A549 (cell line): ENCODE measurements around the gene TM4SF4. TPM values are rescaled to one million over a fixed set of nuclear protein-coding genes. Genes with fewer than 3 reads are reported as not detected.

Source experiments
- BCL3 ChIP-seq: fragments of >200 bp; sonication (Bioruptor Twin); formaldehyde crosslinking; IDR thresholded peaks from 3 replicates; pipeline ENCODE4 v1.6.1; 2016
- BHLHE40 ChIP-seq: IDR thresholded peaks from 2 replicates; pipeline ENCODE4 v1.6.1; 2012; ENCODE audit warnings: low read depth, low read length, inconsistent platforms
- CBX2 ChIP-seq: fragments of 200-600 bp; sonication (generic); IDR thresholded peaks from 2 replicates; pipeline ENCODE4 v1.6.1; 2016; ENCODE audit warnings: low read depth, mild to moderate bottlenecking, borderline replicate concordance
- CBX8 ChIP-seq: fragments of 200-600 bp; sonication (generic); IDR thresholded peaks from 2 replicates; pipeline ENCODE4 v1.6.1; 2016
- CEBPB ChIP-seq, 2 experiments: fragments of >200 bp in 1 of 2; sonication (Bioruptor Twin) in 1 of 2; formaldehyde crosslinking in 1 of 2; IDR thresholded peaks; 2 replicates each; pipeline ENCODE4 v1.6.1; 2012 to 2016
- CHD2 ChIP-seq: fragments of 150-350 bp; IDR thresholded peaks from 2 replicates; pipeline ENCODE4 v1.6.1; 2014; ENCODE audit warnings: low read length; ENCODE audit not compliant: partially characterized antibody
- CHD4 ChIP-seq: fragments of 200-600 bp; sonication (generic); IDR thresholded peaks from 2 replicates; pipeline ENCODE4 v1.6.1; 2016; ENCODE audit warnings: antibody characterized with exemption, mild to moderate bottlenecking, borderline replicate concordance
- CTCF ChIP-seq: fragments of >200 bp; sonication (Bioruptor Twin); formaldehyde crosslinking; IDR thresholded peaks from 3 replicates; pipeline ENCODE4 v1.5.1; 2016
- E2F6 ChIP-seq: IDR thresholded peaks from 2 replicates; pipeline ENCODE4 v1.6.1; 2012; ENCODE audit warnings: low read depth, borderline replicate concordance
- EHF ChIP-seq: fragments of 250-450 bp; sonication (Bioruptor Pico); IDR thresholded peaks from 2 replicates; pipeline ENCODE4 v1.5.0; 2020; ENCODE audit warnings: mild to moderate bottlenecking
- EHMT2 ChIP-seq: fragments of 200-600 bp; sonication (generic); IDR thresholded peaks from 2 replicates; pipeline ENCODE4 v1.6.1; 2016; ENCODE audit warnings: antibody characterized with exemption, low read depth, mild to moderate bottlenecking, moderate library complexity
- FOSB ChIP-seq: fragments of 250-450 bp; sonication (Bioruptor Pico); IDR thresholded peaks from 2 replicates; pipeline ENCODE4 v1.5.0; 2020; ENCODE audit warnings: mild to moderate bottlenecking, moderate library complexity
- FOSL2 ChIP-seq, 2 experiments: fragments of 450-650 bp in 1 of 2; fragments of >200 bp in 1 of 2; sonication (Bioruptor Twin) in 1 of 2; formaldehyde crosslinking; IDR thresholded peaks; 2 replicates each; pipeline versions ENCODE4 v1.5.0 to v1.6.1; 2016 to 2020; ENCODE audit warnings: mild to moderate bottlenecking in 1 of 2, moderate library complexity in 1 of 2
- FOXS1 ChIP-seq: fragments of 250-450 bp; sonication (Bioruptor Pico); IDR thresholded peaks from 2 replicates; pipeline ENCODE4 v1.5.0; 2020; ENCODE audit warnings: mild to moderate bottlenecking, moderate library complexity
- GATA3 ChIP-seq: IDR thresholded peaks from 2 replicates; pipeline ENCODE4 v1.6.1; 2012; ENCODE audit warnings: borderline replicate concordance
- HEYL ChIP-seq: fragments of 250-450 bp; sonication (Bioruptor Pico); IDR thresholded peaks from 2 replicates; pipeline ENCODE4 v1.8.0; 2021; ENCODE audit warnings: mild to moderate bottlenecking, moderate library complexity
- HOXB13 ChIP-seq: fragments of 250-450 bp; sonication (Bioruptor Pico); IDR thresholded peaks from 2 replicates; pipeline ENCODE4 v1.5.0; 2020; ENCODE audit warnings: low read depth, mild to moderate bottlenecking, moderate library complexity
- JUNB ChIP-seq: fragments of >200 bp; sonication (Bioruptor Twin); formaldehyde crosslinking; IDR thresholded peaks from 2 replicates; pipeline ENCODE4 v1.6.1; 2016
- KDM1A ChIP-seq: fragments of 200-600 bp; sonication (generic); IDR thresholded peaks from 2 replicates; pipeline ENCODE4 v1.6.1; 2016; ENCODE audit warnings: low read depth, mild to moderate bottlenecking
- KDM5A ChIP-seq: fragments of 200-600 bp; sonication (generic); IDR thresholded peaks from 2 replicates; pipeline ENCODE4 v1.6.1; 2016; ENCODE audit warnings: antibody characterized with exemption, mild to moderate bottlenecking
- MYC ChIP-seq: IDR thresholded peaks from 2 replicates; pipeline ENCODE4 v1.6.1; 2012; ENCODE audit warnings: mild to moderate bottlenecking, inconsistent platforms, low read length, improper control_type of control experiment, borderline replicate concordance
- NFE2L2 ChIP-seq: fragments of 150-350 bp; conservative IDR thresholded peaks from 2 replicates; pipeline ENCODE4 v1.6.1; 2014; ENCODE audit warnings: low read length
- NR3C1 ChIP-seq: fragments of >200 bp; sonication (Bioruptor Twin); formaldehyde crosslinking; IDR thresholded peaks from 3 replicates; pipeline ENCODE4 v1.6.1; 2017
- PHF8 ChIP-seq: fragments of 200-600 bp; sonication (generic); IDR thresholded peaks from 2 replicates; pipeline ENCODE4 v1.6.1; 2016; ENCODE audit warnings: low read depth, mild to moderate bottlenecking, antibody characterized with exemption, moderate library complexity, borderline replicate concordance
- POLR2A ChIP-seq: IDR thresholded peaks from 2 replicates; pipeline ENCODE4 v1.6.1; 2012; ENCODE audit warnings: mild to moderate bottlenecking, low read length
- RAD21 ChIP-seq, 2 experiments: fragments of >200 bp in 1 of 2; sonication (Bioruptor Twin) in 1 of 2; formaldehyde crosslinking in 1 of 2; IDR thresholded peaks in 1 of 2; conservative IDR thresholded peaks in 1 of 2; 2 replicates in 1 of 2; 3 replicates in 1 of 2; pipeline ENCODE4 v1.6.1; 2012 to 2018; ENCODE audit warnings: inconsistent platforms in 1 of 2
- RCOR1 ChIP-seq: fragments of 150-350 bp; IDR thresholded peaks from 2 replicates; pipeline ENCODE4 v1.6.1; 2014; ENCODE audit warnings: antibody characterized with exemption, low read length, low read depth
- RFX5 ChIP-seq: fragments of 450-650 bp; IDR thresholded peaks from 2 replicates; pipeline ENCODE4 v1.7.1; 2014; ENCODE audit warnings: antibody characterized with exemption, mild to moderate bottlenecking, moderate library complexity
- RNF2 ChIP-seq: fragments of 200-600 bp; sonication (generic); IDR thresholded peaks from 2 replicates; pipeline ENCODE4 v1.6.1; 2016; ENCODE audit warnings: low read depth, mild to moderate bottlenecking, antibody characterized with exemption, moderate library complexity, borderline replicate concordance
- SMC3 ChIP-seq: fragments of >200 bp; sonication (Bioruptor Twin); formaldehyde crosslinking; IDR thresholded peaks from 3 replicates; pipeline ENCODE4 v1.6.1; 2018; ENCODE audit warnings: inconsistent platforms
- SREBF2 ChIP-seq: fragments of 450-650 bp; IDR thresholded peaks from 2 replicates; pipeline ENCODE4 v1.6.1; 2014; ENCODE audit warnings: mild to moderate bottlenecking, moderate library complexity
- TFCP2L1 ChIP-seq: fragments of 250-450 bp; sonication (Bioruptor Pico); IDR thresholded peaks from 2 replicates; pipeline ENCODE4 v1.5.0; 2021; ENCODE audit warnings: mild to moderate bottlenecking
- TP53 ChIP-seq: fragments of 250-450 bp; sonication (Bioruptor Pico); IDR thresholded peaks from 2 replicates; pipeline ENCODE4 v1.5.0; 2021; ENCODE audit warnings: mild to moderate bottlenecking, moderate library complexity
- ZFP36 ChIP-seq: fragments of 450-650 bp; IDR thresholded peaks from 2 replicates; pipeline ENCODE4 v1.6.1; 2014; ENCODE audit warnings: borderline replicate concordance; ENCODE audit not compliant: partially characterized antibody
- ZSCAN20 ChIP-seq: fragments of 250-450 bp; sonication (Bioruptor Pico); IDR thresholded peaks from 2 replicates; pipeline ENCODE4 v1.8.0; 2022; ENCODE audit warnings: mild to moderate bottlenecking, moderate library complexity
- polyA plus RNA-seq, 4 experiments: library from polyadenylated mRNA; depleted of rRNA in 3 of 4; stranded (reverse); fragments of >200 nt; fragmentation: RNase III in 1 of 4; extraction: RNeasy Plus Mini Kit Qiagen cat#74134 plus additional on column Dnase treatment in 1 of 4; gene quantifications; 2 replicates in 3 of 4; 3 replicates in 1 of 4; pipeline ENCODE4 v1.2.3, GENCODE V29; 2011 to 2017
- TF ChIP-seq, protein P1 (sequence below): fragments of 250-450 bp; sonication (Bioruptor Pico); IDR thresholded peaks from 2 replicates; pipeline ENCODE4 v1.5.0; 2021; ENCODE audit warnings: mild to moderate bottlenecking, moderate library complexity, borderline replicate concordance
- TF ChIP-seq, protein P2 (sequence below): fragments of 150-350 bp; IDR thresholded peaks from 2 replicates; pipeline ENCODE4 v1.6.1; 2014; ENCODE audit warnings: low read depth, mild to moderate bottlenecking, low read length

TM4SF4 gene
- polyA plus RNA-seq, 2 of the 4 experiments (the other 2 are of a cell fraction), result 17.4 to 45.2 TPM

DNA sequence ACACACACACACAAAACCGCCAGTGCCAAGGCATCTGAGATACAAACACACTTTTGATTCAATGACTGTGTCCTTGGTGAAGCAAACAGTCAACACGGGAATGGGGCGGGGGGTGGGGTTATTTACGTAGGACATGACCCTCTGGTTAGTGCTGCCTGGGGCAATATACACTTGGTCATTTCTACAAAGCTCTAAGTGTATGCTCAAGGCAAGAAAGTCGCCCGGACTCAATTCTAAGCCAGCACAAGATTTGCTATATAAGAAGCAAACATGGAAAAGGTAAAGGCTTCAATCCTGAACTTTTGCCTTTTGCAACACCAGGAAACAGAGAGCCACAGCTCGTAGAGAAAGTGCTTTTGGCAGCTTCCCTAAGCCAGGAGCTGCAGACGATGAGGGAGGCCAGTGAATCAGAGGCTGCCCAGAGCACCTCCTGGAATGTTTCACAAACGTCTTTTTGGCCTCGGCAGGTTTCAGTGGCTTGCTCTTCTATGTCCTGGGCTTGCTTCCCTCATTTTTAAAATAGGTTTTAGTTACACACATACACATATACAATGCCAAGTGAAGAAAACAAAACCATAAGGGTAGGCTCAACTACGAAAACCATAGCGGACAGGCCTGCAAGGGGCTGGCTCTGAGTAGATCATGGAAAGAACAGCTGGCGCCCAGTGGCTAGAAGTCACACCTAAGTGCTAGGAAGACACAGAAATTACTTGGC is 73.6 kb downstream of the TM4SF4 start (continued):
- no peak for TF ChIP-seq CTCF
- TF ChIP-seq RCOR1, result no peak
- TF ChIP-seq RFX5, result no peak
- TF ChIP-seq ZSCAN20 (CRISPR knock-in tag), result no peak
- TF ChIP-seq PHF8, result no peak
- no peak for TF ChIP-seq CHD4
- no peak for TF ChIP-seq EHMT2
- TF ChIP-seq KDM1A, result no peak
- TF ChIP-seq TFCP2L1, result no peak
- no peak for TF ChIP-seq EHF (CRISPR knock-in tag)
- peak; percentile 17; the same call in 1 of the 2 replicates for TF ChIP-seq FOSL2 (IDR thresholded peaks at IDR 0.05)
- peak; percentile 69 for TF ChIP-seq FOSL2 (CRISPR knock-in tag; IDR thresholded peaks at IDR 0.05)
- no peak for TF ChIP-seq CBX2
- no peak for TF ChIP-seq POLR2A
- peak; percentile 74 for TF ChIP-seq JUNB
- no peak for TF ChIP-seq FOSB (CRISPR knock-in tag)
- no peak for TF ChIP-seq CBX8
- TF ChIP-seq KDM5A, result no peak
- TF ChIP-seq BCL3, result peak; percentile 72; the same call in 1 of the 3 replicates
- peak; percentile 15; the same call in 1 of the 2 replicates for TF ChIP-seq MYC
- TF ChIP-seq TP53, result no peak
- no peak for TF ChIP-seq HEYL (CRISPR knock-in tag)
- TF ChIP-seq, protein P1, sequence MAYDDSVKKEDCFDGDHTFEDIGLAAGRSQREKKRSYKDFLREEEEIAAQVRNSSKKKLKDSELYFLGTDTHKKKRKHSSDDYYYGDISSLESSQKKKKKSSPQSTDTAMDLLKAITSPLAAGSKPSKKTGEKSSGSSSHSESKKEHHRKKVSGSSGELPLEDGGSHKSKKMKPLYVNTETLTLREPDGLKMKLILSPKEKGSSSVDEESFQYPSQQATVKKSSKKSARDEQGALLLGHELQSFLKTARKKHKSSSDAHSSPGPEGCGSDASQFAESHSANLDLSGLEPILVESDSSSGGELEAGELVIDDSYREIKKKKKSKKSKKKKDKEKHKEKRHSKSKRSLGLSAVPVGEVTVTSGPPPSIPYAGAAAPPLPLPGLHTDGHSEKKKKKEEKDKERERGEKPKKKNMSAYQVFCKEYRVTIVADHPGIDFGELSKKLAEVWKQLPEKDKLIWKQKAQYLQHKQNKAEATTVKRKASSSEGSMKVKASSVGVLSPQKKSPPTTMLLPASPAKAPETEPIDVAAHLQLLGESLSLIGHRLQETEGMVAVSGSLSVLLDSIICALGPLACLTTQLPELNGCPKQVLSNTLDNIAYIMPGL, result no peak
- no peak for TF ChIP-seq RNF2
- TF ChIP-seq CHD2, result no peak
- TF ChIP-seq SMC3, result no peak; the same call in 2 of the 3 replicates
- no peak for TF ChIP-seq E2F6
- TF ChIP-seq, protein P2, sequence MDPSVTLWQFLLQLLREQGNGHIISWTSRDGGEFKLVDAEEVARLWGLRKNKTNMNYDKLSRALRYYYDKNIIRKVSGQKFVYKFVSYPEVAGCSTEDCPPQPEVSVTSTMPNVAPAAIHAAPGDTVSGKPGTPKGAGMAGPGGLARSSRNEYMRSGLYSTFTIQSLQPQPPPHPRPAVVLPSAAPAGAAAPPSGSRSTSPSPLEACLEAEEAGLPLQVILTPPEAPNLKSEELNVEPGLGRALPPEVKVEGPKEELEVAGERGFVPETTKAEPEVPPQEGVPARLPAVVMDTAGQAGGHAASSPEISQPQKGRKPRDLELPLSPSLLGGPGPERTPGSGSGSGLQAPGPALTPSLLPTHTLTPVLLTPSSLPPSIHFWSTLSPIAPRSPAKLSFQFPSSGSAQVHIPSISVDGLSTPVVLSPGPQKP, result no peak
- no peak for TF ChIP-seq BHLHE40
- TF ChIP-seq RAD21 (conservative IDR thresholded peaks at IDR 0.05 in 1 of 2, IDR thresholded peaks at IDR 0.05 in 1 of 2), result peak in 1 of 2 experiments; percentile 47; a peak in 3 of 5 replicates
- peak; percentile 89 for TF ChIP-seq GATA3
- TF ChIP-seq NR3C1, result no peak
- TF ChIP-seq NFE2L2, result no peak
- TF ChIP-seq SREBF2, result no peak
- TF ChIP-seq FOXS1 (CRISPR knock-in tag), result no peak
- no peak for TF ChIP-seq ZFP36
- peak; percentile 49; the same call in 1 of the 2 replicates for TF ChIP-seq HOXB13 (CRISPR knock-in tag)
- peak; percentile 64 to 80 for TF ChIP-seq CEBPB (IDR thresholded peaks at IDR 0.05)
